HG02642 (cell line): Measurements from ENCODE around the gene OTOA.
"Not testable (repeated sequence)": the region's sequence is repeated elsewhere in the genome, so short reads cannot be mapped to it uniquely, and the experiment has no call there.

Source experiments
- ATAC-seq: cut with Tn5 transposase; IDR thresholded peaks from one replicate; pipeline ENCODE4 v1.9.1; 2021; ENCODE audit warnings: mild to moderate bottlenecking; ENCODE audit not compliant: unreplicated experiment, poor library complexity

The OTOA gene

GRCh38 chr16:21801538-21802374, 138.0 kb downstream of the OTOA start:
- not testable (repeated sequence) for ATAC-seq

DNA sequence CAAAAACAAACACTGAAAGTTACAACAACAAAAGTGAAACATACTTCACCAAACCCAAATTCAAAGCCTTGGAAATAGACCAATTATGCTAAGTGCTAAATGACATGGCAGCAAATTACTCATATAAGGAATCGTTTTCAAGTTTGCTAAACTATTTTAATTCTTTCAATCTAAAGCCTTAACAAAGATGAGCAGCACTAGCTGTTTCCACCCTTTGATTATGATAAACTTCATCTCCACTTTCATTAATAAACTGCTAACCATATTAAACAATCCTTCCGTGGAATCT, 138.6 kb downstream of the OTOA start:
- ATAC-seq: not testable (repeated sequence)
